Upper lobe of left lung (tissue), 4 donors: Measurements from ENCODE around the gene MCMBP.

Source experiments
- POLR2A ChIP-seq, 4 donors: fragments of 450-650 bp; IDR thresholded peaks; one replicate each; pipeline ENCODE4 v1.5.1; 2016 to 2017; ENCODE audit warnings: antibody characterized with exemption in 4 of 4, mild to moderate bottlenecking in 2 of 4
- POLR2AphosphoS5 ChIP-seq, 2 donors: sonication (generic); formaldehyde crosslinking; IDR thresholded peaks; one replicate each; pipeline ENCODE4 v1.5.1; 2017; ENCODE audit warnings: antibody characterized with exemption in 2 of 2
- TF ChIP-seq, protein P1 (sequence below), 6 experiments: fragments of 450-650 bp in 4 of 6; fragments of 200-600 bp in 2 of 6; sonication (generic) in 2 of 6; IDR thresholded peaks; one replicate each; pipeline ENCODE4 v1.5.1; 2016 to 2019; ENCODE audit warnings: antibody characterized with exemption in 6 of 6

- TF ChIP-seq, protein P1, sequence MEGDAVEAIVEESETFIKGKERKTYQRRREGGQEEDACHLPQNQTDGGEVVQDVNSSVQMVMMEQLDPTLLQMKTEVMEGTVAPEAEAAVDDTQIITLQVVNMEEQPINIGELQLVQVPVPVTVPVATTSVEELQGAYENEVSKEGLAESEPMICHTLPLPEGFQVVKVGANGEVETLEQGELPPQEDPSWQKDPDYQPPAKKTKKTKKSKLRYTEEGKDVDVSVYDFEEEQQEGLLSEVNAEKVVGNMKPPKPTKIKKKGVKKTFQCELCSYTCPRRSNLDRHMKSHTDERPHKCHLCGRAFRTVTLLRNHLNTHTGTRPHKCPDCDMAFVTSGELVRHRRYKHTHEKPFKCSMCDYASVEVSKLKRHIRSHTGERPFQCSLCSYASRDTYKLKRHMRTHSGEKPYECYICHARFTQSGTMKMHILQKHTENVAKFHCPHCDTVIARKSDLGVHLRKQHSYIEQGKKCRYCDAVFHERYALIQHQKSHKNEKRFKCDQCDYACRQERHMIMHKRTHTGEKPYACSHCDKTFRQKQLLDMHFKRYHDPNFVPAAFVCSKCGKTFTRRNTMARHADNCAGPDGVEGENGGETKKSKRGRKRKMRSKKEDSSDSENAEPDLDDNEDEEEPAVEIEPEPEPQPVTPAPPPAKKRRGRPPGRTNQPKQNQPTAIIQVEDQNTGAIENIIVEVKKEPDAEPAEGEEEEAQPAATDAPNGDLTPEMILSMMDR (IDR thresholded peaks at IDR 0.05) = no peak
- no peak for TF ChIP-seq POLR2A (IDR thresholded peaks at IDR 0.05)
- TF ChIP-seq POLR2AphosphoS5 (IDR thresholded peaks at IDR 0.05) = no peak
Measured at GRCh38 chr10:119796039-119796438, 76.6 kb downstream of the MCMBP start.
